KOPT-K1 (cell line): Measurements from ENCODE around the gene GRIK1.

Source experiments
- H3K27ac ChIP-seq: fragments of 200-600 bp; sonication (generic); 2 replicates; pipeline ENCODE4 v1.5.1; 2016; ENCODE audit warnings: antibody characterized with exemption, mild to moderate bottlenecking, low read depth, low read length; ENCODE audit not compliant: poor library complexity, severe bottlenecking
- H3K36me3 ChIP-seq: fragments of 200-600 bp; sonication (generic); 2 replicates; pipeline ENCODE4 v1.5.1; 2017; ENCODE audit warnings: antibody characterized with exemption, mild to moderate bottlenecking, low read length, moderate library complexity; ENCODE audit not compliant: insufficient read depth
- H3K9me3 ChIP-seq: fragments of 200-600 bp; sonication (generic); 2 replicates; pipeline ENCODE4 v1.5.1; 2017; ENCODE audit warnings: antibody characterized with exemption, low read length, mild to moderate bottlenecking; ENCODE audit not compliant: insufficient read depth, poor library complexity, severe bottlenecking

The GRIK1 gene

GRCh38 chr21:29676395-29676794 lies 263.4 kb downstream of the GRIK1 start:
- Histone ChIP-seq H3K27ac (no peak overlapping the region), H3K9me3 (no peaks in the 10 kb centered on the region), H3K36me3 (no peaks in the 10 kb centered on the region)

DNA sequence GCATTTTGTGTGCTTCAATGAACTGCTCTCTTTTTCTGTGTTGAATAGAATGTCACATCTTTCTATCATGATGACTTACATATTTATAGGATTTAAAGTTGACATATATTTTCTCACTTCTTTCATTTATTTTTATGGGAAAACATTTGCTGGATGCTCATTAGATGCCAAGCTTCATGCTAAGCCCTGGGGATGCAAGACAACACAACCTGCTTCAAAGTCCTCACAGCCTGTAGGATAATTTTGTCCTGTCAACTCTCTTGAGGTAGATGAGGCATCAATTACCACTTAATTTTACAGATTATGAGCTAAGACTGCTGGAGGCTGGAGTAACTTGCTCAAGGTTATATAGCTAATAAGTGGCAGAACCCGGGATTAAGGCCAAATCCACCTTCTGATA lies 264.3 kb downstream of the GRIK1 start:
- Histone ChIP-seq H3K36me3 (no peaks in the 10 kb centered on the region), H3K27ac (no peak overlapping the region), H3K9me3 (no peaks in the 10 kb centered on the region)

GRCh38 chr21:29674343-29674742 lies 265.5 kb downstream of the GRIK1 start:
- no peak overlapping the region for H3K27ac ChIP-seq
- H3K9me3 ChIP-seq, result no peaks in the 10 kb centered on the region

DNA sequence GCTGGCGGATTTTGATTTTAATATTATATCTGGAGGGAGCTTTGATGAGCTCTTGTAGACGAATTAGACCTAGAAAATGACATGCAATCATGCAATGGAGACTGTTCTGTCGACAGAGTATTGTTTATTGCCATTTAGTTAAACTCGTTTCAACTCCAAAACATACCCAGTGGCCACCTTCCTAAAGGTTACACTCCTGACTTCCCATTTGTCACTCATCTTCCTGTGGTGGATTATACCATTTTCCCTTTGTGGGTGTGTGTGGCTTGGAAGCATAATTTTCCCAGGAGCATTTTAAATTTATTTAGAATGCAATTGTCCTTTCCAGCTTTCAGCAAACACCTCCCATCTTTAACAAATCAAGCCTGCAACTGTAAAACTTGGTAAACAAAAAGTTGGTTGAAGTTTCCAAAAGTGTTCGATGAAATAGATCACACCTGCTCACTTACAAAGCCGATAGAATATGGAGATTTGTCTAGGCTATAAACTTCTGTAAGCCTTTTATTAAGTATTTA lies 266.6 kb downstream of the GRIK1 start:
- H3K27ac ChIP-seq, result no peak overlapping the region
- no peaks in the 10 kb centered on the region for H3K36me3 ChIP-seq
- no peaks in the 10 kb centered on the region for H3K9me3 ChIP-seq

More at GRCh38 chr21:29674343-29674742, 265.5 kb downstream of the GRIK1 start:
- H3K36me3 ChIP-seq, result no peaks in the 10 kb centered on the region

DNA sequence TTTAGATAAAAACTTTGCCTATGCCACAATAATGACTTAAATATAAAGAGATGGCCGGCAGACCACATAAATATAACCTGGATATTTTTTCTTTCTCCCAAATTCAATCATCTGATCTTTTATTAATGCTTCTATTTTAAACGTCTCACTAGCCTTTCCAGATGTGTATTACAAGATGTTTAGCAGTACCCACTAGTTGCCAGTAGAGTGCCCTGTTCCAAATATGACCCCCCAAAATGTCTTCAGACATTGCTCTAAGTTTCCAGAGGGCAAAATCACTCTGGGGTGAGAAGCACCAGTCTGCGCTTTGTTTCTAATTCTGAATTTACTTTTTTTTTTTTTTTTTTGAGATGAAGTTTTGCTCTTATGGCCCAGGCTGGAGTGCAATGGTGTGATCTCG lies 268.1 kb downstream of the GRIK1 start:
- Histone ChIP-seq H3K27ac (no peak overlapping the region), H3K36me3 (no peaks in the 10 kb centered on the region), H3K9me3 (no peaks in the 10 kb centered on the region)

DNA sequence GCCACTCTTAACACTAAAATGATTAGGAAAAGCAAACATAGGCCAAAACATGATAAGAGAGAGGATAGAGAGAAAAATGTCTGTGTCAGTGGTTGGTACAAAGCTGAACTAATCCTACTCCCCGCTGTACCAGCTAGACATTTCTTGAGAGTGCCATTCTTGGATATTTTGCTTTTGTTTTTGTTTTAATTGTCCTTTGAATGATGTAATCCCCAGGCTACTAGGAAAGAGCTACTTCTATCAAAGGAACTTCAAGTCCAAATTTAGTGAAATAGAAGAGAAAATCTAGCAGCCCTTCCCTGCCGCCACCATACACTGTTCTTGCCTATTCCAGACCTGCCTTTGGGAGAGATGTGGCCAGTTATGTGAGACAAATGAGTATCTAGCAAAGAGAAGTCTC lies 269.6 kb downstream of the GRIK1 start:
- no peaks in the 10 kb centered on the region for H3K36me3 ChIP-seq
- H3K27ac ChIP-seq, result no peak overlapping the region
- H3K9me3 ChIP-seq, result no peaks in the 10 kb centered on the region

DNA sequence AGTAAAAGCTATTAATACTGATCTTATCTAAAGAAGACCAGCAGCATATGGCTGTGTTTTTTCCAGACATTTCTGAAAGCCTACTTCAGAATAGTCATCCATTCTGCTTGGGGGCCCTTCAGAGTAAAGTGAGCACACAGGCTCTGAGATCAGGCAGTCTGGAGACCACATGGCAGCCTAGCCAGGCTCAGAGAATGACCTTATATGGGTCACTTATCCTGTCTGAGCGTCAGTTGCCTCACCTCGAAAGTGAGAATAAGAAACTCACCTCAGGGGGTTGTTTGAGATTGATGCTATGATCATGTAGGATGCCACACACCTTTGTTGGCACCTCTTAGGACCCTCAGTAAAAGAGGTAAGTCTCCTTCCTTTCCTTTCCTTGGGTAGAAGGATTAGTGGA lies 270.4 kb downstream of the GRIK1 start:
- H3K9me3 ChIP-seq, result no peaks in the 10 kb centered on the region
- no peak overlapping the region for H3K27ac ChIP-seq
- H3K36me3 ChIP-seq, result no peaks in the 10 kb centered on the region

GRCh38 chr21:29667651-29668050 lies 272.1 kb downstream of the GRIK1 start:
- no peaks in the 10 kb centered on the region for H3K9me3 ChIP-seq
- no peak overlapping the region for H3K27ac ChIP-seq
- no peaks in the 10 kb centered on the region for H3K36me3 ChIP-seq

- Histone ChIP-seq H3K9me3 (no peaks in the 10 kb centered on the region), H3K36me3 (no peaks in the 10 kb centered on the region), H3K27ac (no peak overlapping the region)
Measured at GRCh38 chr21:29664615-29665014, 275.2 kb downstream of the GRIK1 start.

GRCh38 chr21:29661672-29662442 lies 277.9 kb downstream of the GRIK1 start:
- Histone ChIP-seq H3K27ac (no peak overlapping the region), H3K36me3 (no peaks in the 10 kb centered on the region), H3K9me3 (no peaks in the 10 kb centered on the region)

DNA sequence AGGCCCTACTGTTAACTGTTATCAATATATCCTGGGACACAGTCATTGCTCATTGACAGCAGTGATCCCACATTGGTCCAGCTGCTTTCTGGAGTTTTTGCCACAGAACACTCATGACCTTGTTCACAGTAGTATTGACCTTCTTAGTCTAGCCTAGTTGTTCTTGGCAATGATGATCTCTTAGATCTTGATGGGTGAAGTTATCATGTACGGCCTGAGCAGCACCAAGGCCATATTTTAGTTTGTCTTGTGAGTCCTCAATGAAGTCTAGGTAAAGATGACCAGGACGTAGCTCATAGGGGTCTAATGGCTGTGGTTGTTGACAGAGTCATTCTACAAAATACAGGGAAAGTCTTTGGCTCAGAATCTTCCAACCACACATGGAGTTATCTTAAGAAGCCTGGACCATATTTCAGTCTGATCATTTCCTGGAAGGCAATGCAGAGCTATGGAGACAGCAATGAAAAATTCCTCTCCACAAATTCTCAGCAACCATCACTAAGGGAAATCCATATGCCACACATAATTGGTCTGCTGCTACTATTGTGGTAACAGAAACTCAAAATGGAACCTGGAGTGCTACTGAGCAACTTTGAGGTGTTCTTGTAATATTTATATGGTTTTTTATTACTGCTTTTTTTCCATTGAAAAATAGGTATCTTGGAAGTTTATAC lies 279.6 kb downstream of the GRIK1 start:
- Histone ChIP-seq H3K36me3 (no peaks in the 10 kb centered on the region), H3K9me3 (no peaks in the 10 kb centered on the region), H3K27ac (no peak overlapping the region)

DNA sequence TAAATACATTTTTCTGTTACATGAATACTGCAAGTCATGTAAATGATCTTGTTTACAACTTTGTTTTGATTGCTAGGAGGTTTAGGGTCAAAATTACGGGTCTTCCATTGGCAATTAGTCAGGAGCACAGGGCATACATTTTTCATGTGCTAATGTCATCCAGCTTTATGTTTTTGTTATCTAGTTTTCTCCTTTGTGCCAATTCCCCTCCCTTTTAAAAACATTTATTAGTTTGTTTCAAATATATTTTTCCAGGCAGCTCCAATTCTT lies 280.9 kb downstream of the GRIK1 start:
- Histone ChIP-seq H3K9me3 (no peaks in the 10 kb centered on the region), H3K27ac (no peak overlapping the region)

GRCh38 chr21:29658177-29658933 lies 281.4 kb downstream of the GRIK1 start:
- Histone ChIP-seq H3K27ac (no peak overlapping the region), H3K9me3 (no peaks in the 10 kb centered on the region)

More for the DNA sequence above, 280.9 kb downstream of the GRIK1 start:
- no peaks in the 10 kb centered on the region for H3K36me3 ChIP-seq

DNA sequence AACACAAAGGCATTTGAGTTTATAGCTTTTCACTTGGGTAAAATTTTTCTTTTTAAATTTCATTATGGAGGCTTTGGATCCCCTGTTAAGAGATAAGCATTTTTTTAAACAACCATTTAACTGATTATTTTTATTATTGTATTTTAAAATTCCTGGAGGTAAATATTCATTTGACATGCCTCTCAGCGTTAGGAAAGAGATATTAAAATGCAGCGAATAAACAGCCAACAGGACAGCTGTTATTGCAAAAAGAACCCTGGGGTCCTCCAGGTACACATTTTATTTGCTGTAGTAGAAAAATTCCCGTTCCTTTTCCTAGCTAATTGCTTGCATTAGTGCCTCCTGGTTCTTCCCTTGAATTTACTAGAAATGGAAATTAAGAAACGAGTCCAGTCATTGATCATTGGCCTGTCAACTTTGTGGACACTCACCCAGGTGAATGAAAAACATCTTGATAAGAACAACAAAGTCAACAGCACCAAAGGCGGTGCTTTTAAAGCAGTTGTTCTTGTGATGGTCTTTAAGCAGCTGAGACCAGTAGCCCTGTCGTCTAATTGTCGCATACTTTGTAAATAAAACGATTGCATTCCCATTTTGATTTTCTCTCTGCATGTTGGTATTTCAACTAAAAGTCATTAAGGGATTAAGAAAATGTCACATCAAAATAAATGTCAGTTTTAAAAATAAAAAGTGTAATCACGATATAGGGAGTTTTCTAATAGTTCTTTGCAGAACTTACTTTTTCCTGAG lies 282.4 kb downstream of the GRIK1 start:
- no peak overlapping the region for H3K27ac ChIP-seq
- H3K36me3 ChIP-seq, result no peaks in the 10 kb centered on the region
- no peaks in the 10 kb centered on the region for H3K9me3 ChIP-seq

More at GRCh38 chr21:29658177-29658933, 281.4 kb downstream of the GRIK1 start:
- no peaks in the 10 kb centered on the region for H3K36me3 ChIP-seq
